Small intestine (tissue), 7 donors: ENCODE results near the gene LRP1. TPM values are rescaled to one million over a fixed set of nuclear protein-coding genes. Genes with fewer than 3 reads are reported as not detected.

Experiments
- DNase-seq, 2 donors: peaks; one replicate each; pipeline versions ENCODE4 v3.0.0 to v3.0.0-alpha.2; 2013
- FAIRE-seq: peaks from 2 replicates; lab custom pipeline; 2012; peaks lifted over from hg19 to GRCh38; lab: Jason Lieb, UNC
- H3K27ac ChIP-seq, 3 donors: one replicate each; pipeline ENCODE4 v1.5.1; 2013; ENCODE audit warnings: low read length in 2 of 3, mild to moderate bottlenecking in 2 of 3, control low read depth in 1 of 3, inconsistent platforms in 1 of 3, low read depth in 1 of 3, moderate library complexity in 1 of 3
- H3K27me3 ChIP-seq, 3 donors: one replicate each; pipeline ENCODE4 v1.6.1; 2013; ENCODE audit warnings: low read length in 3 of 3, inconsistent platforms in 1 of 3; ENCODE audit not compliant: control insufficient read depth in 3 of 3, insufficient read depth in 3 of 3
- H3K36me3 ChIP-seq, 3 donors: one replicate each; pipeline ENCODE4 v1.6.1; 2013; ENCODE audit warnings: low read length in 3 of 3, inconsistent platforms in 1 of 3, low read depth in 1 of 3, mild to moderate bottlenecking in 1 of 3, moderate library complexity in 1 of 3; ENCODE audit not compliant: control insufficient read depth in 3 of 3, insufficient read depth in 2 of 3
- H3K4me1 ChIP-seq, 3 donors: one replicate each; pipeline ENCODE4 v1.6.1; 2013; ENCODE audit warnings: low read length in 2 of 3, inconsistent platforms in 1 of 3, low read depth in 1 of 3, mild to moderate bottlenecking in 1 of 3, moderate library complexity in 1 of 3; ENCODE audit not compliant: control insufficient read depth in 3 of 3, insufficient read depth in 2 of 3
- H3K4me3 ChIP-seq, 3 donors: one replicate each; pipeline ENCODE4 v1.5.1; 2013; ENCODE audit warnings: low read length in 3 of 3, control low read depth in 1 of 3, inconsistent platforms in 1 of 3, low read depth in 1 of 3, mild to moderate bottlenecking in 1 of 3, moderate library complexity in 1 of 3
- H3K9me3 ChIP-seq, 2 donors: one replicate each; pipeline ENCODE4 v1.6.1; 2013; ENCODE audit warnings: low read depth in 1 of 2, low read length in 1 of 2; ENCODE audit not compliant: control insufficient read depth in 2 of 2, insufficient read depth in 1 of 2
- WGBS, 3 donors: extraction: QIAGEN DNeasy Blood & Tissue Kit; methylation state at CpG; one replicate each; pipeline ENCODE4 v1.1.7; 2013; 5-methylcytosine and 5-hydroxymethylcytosine counted together
- polyA plus RNA-seq, 4 donors: library from polyadenylated mRNA; stranded (reverse) in 3 of 4; unstranded in 1 of 4; fragments of 200-250 nt in 3 of 4; fragments of 120-200 nt in 1 of 4; gene quantifications; one replicate each; pipeline versions ENCODE4 v1.2.1 to v1.2.3, GENCODE V29; 2013
- donor health status: healthy with polysubstance abuse.
- donor health status: control.
- donor health status: control.
- donor health status: Bipolar disorder and iron deficiency.
- donor health status: healthy.

The LRP1 gene
- polyA plus RNA-seq, 4 donors: 24.3 to 55.3 (median 41.6) TPM

GRCh38 chr12:57207731-57208630 lies 79.7 kb downstream of the LRP1 start:
- Histone ChIP-seq H3K4me1 (no peaks in the 10 kb centered on the region), H3K27me3 (no peaks in the 10 kb centered on the region), H3K4me3 (no peak overlapping the region), H3K9me3 (no peaks in the 10 kb centered on the region), H3K27ac (no peak overlapping the region), H3K36me3 (peaks cover 6 to 99% (median 15%) of the 10 kb centered on the region in 3 donors)
- FAIRE-seq (no peak), DNase-seq (no peak)
- WGBS, 3 donors: 87 to 92% (median 88%) methylated on average over 27 to 29 of the region's 29 CpGs

- no peak overlapping the region for H3K27ac ChIP-seq
- H3K4me1 ChIP-seq: no peaks in the 10 kb centered on the region
- no peaks in the 10 kb centered on the region for H3K27me3 ChIP-seq
- peaks cover 6 to 97% (median 15%) of the 10 kb centered on the region in 3 donors for H3K36me3 ChIP-seq
- no peak for DNase-seq
- WGBS, 3 donors: 78 to 89% (median 84%) methylated on average over 19 to 22 of the region's 22 CpGs
- H3K4me3 ChIP-seq: no peak overlapping the region
- FAIRE-seq: no peak
- no peaks in the 10 kb centered on the region for H3K9me3 ChIP-seq
Measured at GRCh38 chr12:57208631-57209282, 80.5 kb downstream of the LRP1 start.

DNA sequence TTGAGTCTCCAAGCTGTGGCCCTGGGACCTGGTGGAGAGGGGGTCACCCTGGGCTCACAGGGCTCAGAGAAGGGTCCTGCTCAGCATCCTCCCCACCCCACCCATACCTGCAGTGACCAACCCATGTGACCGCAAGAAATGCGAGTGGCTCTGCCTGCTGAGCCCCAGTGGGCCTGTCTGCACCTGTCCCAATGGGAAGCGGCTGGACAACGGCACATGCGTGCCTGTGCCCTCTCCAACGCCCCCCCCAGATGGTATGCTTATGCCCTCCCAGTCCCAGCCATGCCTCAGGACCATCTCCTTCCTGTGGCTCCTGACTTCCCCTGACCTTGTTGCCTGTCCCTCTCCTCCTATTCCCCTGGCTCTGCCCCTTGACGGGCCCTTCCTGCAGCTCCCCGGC lies 81.6 kb downstream of the LRP1 start:
- no peak overlapping the region for H3K4me3 ChIP-seq
- no peak overlapping the region for H3K27ac ChIP-seq
- 85 to 93% (median 93%) methylated on average over 8 of the region's 8 CpGs for WGBS, 3 donors
- peaks cover 6 to 87% (median 13%) of the 10 kb centered on the region in 3 donors for H3K36me3 ChIP-seq
- peaks cover 0 to 9% (median 2%) of the 10 kb centered on the region in 3 donors for H3K27me3 ChIP-seq
- DNase-seq: no peak
- H3K4me1 ChIP-seq: no peaks in the 10 kb centered on the region
- H3K9me3 ChIP-seq: no peaks in the 10 kb centered on the region
- no peak for FAIRE-seq

GRCh38 chr12:57210461-57210860 lies 82.2 kb downstream of the LRP1 start:
- Histone ChIP-seq H3K4me3 (no peak overlapping the region), H3K27ac (no peak overlapping the region), H3K36me3 (peaks cover 6 to 82% (median 13%) of the 10 kb centered on the region in 3 donors), H3K4me1 (peaks cover 0 to under 1% (median 0%) of the 10 kb centered on the region in 3 donors), H3K27me3 (peaks cover 0 to 14% (median 8%) of the 10 kb centered on the region in 3 donors), H3K9me3 (no peaks in the 10 kb centered on the region)
- DNase-seq: no peak
- FAIRE-seq: no peak
- 80 to 91% (median 90%) methylated on average over 12 to 15 of the region's 15 CpGs for WGBS, 3 donors

GRCh38 chr12:57210926-57211692 lies 82.8 kb downstream of the LRP1 start:
- H3K4me3 ChIP-seq: no peak overlapping the region
- no peak for FAIRE-seq
- no peak for DNase-seq
- no peak overlapping the region for H3K27ac ChIP-seq
- no peaks in the 10 kb centered on the region for H3K9me3 ChIP-seq
- peaks cover 0 to 7% (median 0%) of the 10 kb centered on the region in 3 donors for H3K4me1 ChIP-seq
- peaks cover 0 to 21% (median 14%) of the 10 kb centered on the region in 3 donors for H3K27me3 ChIP-seq
- peaks cover 6 to 75% (median 13%) of the 10 kb centered on the region in 3 donors for H3K36me3 ChIP-seq
- WGBS, 3 donors: 76 to 84% (median 81%) methylated on average over 16 of the region's 16 CpGs

DNA sequence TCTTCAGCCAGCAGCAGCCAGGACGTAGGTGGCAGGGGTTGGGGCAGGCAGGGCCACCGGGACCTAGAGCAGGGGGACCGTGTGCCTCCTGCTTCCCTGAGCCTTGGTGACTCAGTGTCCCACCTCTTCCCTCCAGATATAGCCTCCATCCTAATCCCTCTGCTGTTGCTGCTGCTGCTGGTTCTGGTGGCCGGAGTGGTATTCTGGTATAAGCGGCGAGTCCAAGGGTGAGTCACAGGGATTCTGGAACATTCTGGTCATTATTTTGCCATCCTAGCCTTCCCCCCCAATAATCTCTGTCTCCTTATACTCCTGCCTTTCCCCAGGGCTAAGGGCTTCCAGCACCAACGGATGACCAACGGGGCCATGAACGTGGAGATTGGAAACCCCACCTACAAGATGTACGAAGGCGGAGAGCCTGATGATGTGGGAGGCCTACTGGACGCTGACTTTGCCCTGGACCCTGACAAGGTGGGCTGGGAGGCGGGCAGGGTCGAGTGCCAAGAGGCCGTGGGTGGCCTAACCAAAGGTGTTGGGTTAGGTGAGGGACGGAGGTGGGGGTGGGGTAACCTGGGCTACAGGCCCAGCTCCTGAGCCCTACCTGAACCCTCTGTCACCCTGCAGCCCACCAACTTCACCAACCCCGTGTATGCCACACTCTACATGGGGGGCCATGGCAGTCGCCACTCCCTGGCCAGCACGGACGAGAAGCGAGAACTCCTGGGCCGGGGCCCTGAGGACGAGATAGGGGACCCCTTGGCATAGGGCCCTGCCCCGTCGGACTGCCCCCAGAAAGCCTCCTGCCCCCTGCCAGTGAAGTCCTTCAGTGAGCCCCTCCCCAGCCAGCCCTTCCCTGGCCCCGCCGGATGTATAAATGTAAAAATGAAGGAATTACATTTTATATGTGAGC lies 83.8 kb downstream of the LRP1 start:
- Histone ChIP-seq H3K36me3 (peaks cover 6 to 66% (median 13%) of the 10 kb centered on the region in 3 donors), H3K4me3 (no peak overlapping the region), H3K4me1 (peaks cover 0 to 8% (median 0%) of the 10 kb centered on the region in 3 donors), H3K27ac (no peak overlapping the region), H3K9me3 (no peaks in the 10 kb centered on the region), H3K27me3 (peaks cover 0 to 28% (median 16%) of the 10 kb centered on the region in 3 donors)
- FAIRE-seq: no peak
- no peak for DNase-seq
- 78 to 85% (median 84%) methylated on average over 24 to 27 of the region's 27 CpGs for WGBS, 3 donors

GRCh38 chr12:57212701-57213057 lies 84.4 kb downstream of the LRP1 start:
- H3K36me3 ChIP-seq: peaks cover 6 to 60% (median 11%) of the 10 kb centered on the region in 3 donors
- FAIRE-seq: no peak
- no peak overlapping the region for H3K27ac ChIP-seq
- WGBS, 3 donors: 75 to 85% (median 76%) methylated on average over 7 of the region's 7 CpGs
- H3K9me3 ChIP-seq: no peaks in the 10 kb centered on the region
- peaks cover 0 to 14% (median 0%) of the 10 kb centered on the region in 3 donors for H3K4me1 ChIP-seq
- peaks cover 0 to 35% (median 22%) of the 10 kb centered on the region in 3 donors for H3K27me3 ChIP-seq
- no peak overlapping the region for H3K4me3 ChIP-seq
- DNase-seq: no peak
